HepG2 (cell line): ENCODE data around the gene CAPN15. TPM values are rescaled to one million over a fixed set of nuclear protein-coding genes. Genes with fewer than 3 reads are reported as not detected.

Experiments
- CBX2 ChIP-seq, 2 experiments: fragments of 200-600 bp in 1 of 2; sonication (generic); formaldehyde crosslinking in 1 of 2; IDR thresholded peaks; 2 replicates each; pipeline versions ENCODE4 v1.7.0 to v1.8.1; 2018 to 2022; ENCODE audit warnings: low read depth in 2 of 2, low read length in 1 of 2, mild to moderate bottlenecking in 1 of 2, missing genetic modification reagents in 1 of 2
- ESRRA ChIP-seq: sonication (generic); formaldehyde crosslinking; IDR thresholded peaks from 2 replicates; pipeline ENCODE4 v1.5.1; 2020; ENCODE audit warnings: mild to moderate bottlenecking, low read depth, missing genetic modification reagents
- GATAD1 ChIP-seq: IDR thresholded peaks from 2 replicates; pipeline ENCODE4 v1.6.1; 2016; ENCODE audit warnings: missing genetic modification reagents, missing compliant biosample characterization
- KAT8 ChIP-seq: IDR thresholded peaks from 2 replicates; pipeline ENCODE4 v1.6.1; 2016; ENCODE audit warnings: missing genetic modification reagents, missing compliant biosample characterization
- NFATC3 ChIP-seq: sonication (generic); formaldehyde crosslinking; IDR thresholded peaks from 2 replicates; pipeline ENCODE4 v1.5.1; 2020; ENCODE audit warnings: mild to moderate bottlenecking, missing genetic modification reagents
- PHF21A ChIP-seq: sonication (generic); formaldehyde crosslinking; IDR thresholded peaks from 2 replicates; pipeline ENCODE4 v1.5.0; 2020; ENCODE audit warnings: mild to moderate bottlenecking, missing genetic modification reagents
- PREB ChIP-seq: sonication (generic); formaldehyde crosslinking; IDR thresholded peaks from 2 replicates; pipeline ENCODE4 v1.4.0; 2020; ENCODE audit warnings: missing genetic modification reagents
- RARA ChIP-seq: IDR thresholded peaks from 2 replicates; pipeline ENCODE4 v1.6.1; 2016; ENCODE audit warnings: missing genetic modification reagents, missing compliant biosample characterization
- SOX6 ChIP-seq, 2 experiments: fragments of 450-650 bp in 1 of 2; sonication (generic) in 1 of 2; formaldehyde crosslinking in 1 of 2; IDR thresholded peaks; 2 replicates each; pipeline versions ENCODE4 v1.4.0 to v1.6.1; 2017 to 2020; ENCODE audit warnings: antibody characterized with exemption in 1 of 2, mild to moderate bottlenecking in 1 of 2, missing genetic modification reagents in 1 of 2
- YEATS4 ChIP-seq: sonication (generic); formaldehyde crosslinking; IDR thresholded peaks from 2 replicates; pipeline ENCODE4 v1.4.0; 2020; ENCODE audit warnings: missing genetic modification reagents, borderline replicate concordance
- ZFX ChIP-seq: sonication (generic); formaldehyde crosslinking; IDR thresholded peaks from 2 replicates; pipeline ENCODE4 v1.4.0; 2020; ENCODE audit warnings: mild to moderate bottlenecking, low read depth, missing genetic modification reagents, moderate library complexity
- ZNF232 ChIP-seq: sonication (generic); formaldehyde crosslinking; IDR thresholded peaks from 2 replicates; pipeline ENCODE4 v1.4.0; 2020; ENCODE audit warnings: missing genetic modification reagents, borderline replicate concordance
- ZNF263 ChIP-seq: sonication (generic); formaldehyde crosslinking; IDR thresholded peaks from 2 replicates; pipeline ENCODE4 v1.4.0; 2020; ENCODE audit warnings: missing genetic modification reagents
- ZNF280B ChIP-seq: sonication (generic); formaldehyde crosslinking; IDR thresholded peaks from 2 replicates; pipeline ENCODE4 v1.5.0; 2020; ENCODE audit warnings: missing genetic modification reagents, mild to moderate bottlenecking, borderline replicate concordance
- ZNF557 ChIP-seq: sonication (generic); formaldehyde crosslinking; IDR thresholded peaks from 2 replicates; pipeline ENCODE4 v1.4.0; 2020; ENCODE audit warnings: missing genetic modification reagents
- ZNF609 ChIP-seq: sonication (generic); formaldehyde crosslinking; IDR thresholded peaks from 2 replicates; pipeline ENCODE4 v1.4.0; 2020; ENCODE audit warnings: mild to moderate bottlenecking, missing genetic modification reagents, borderline replicate concordance
- ZNF773 ChIP-seq: sonication (generic); formaldehyde crosslinking; IDR thresholded peaks from 2 replicates; pipeline ENCODE4 v1.4.0; 2020; ENCODE audit warnings: missing genetic modification reagents, borderline replicate concordance
- ZNF883 ChIP-seq: sonication (generic); formaldehyde crosslinking; IDR thresholded peaks from 2 replicates; pipeline ENCODE4 v1.5.1; 2020; ENCODE audit warnings: mild to moderate bottlenecking, missing genetic modification reagents; ENCODE audit errors: not compliant biosample characterization
- polyA plus RNA-seq, 8 experiments: library from polyadenylated mRNA; depleted of rRNA in 3 of 8; stranded (reverse) in 7 of 8; unstranded in 1 of 8; fragments of >200 nt; fragmentation: Illumina TruSeq in 4 of 8; extraction: Trizol in 4 of 8; gene quantifications; 2 replicates each; pipeline versions ENCODE4 v1.2.1 to v1.2.3, GENCODE V29; 2011 to 2016; ENCODE audit warnings: low read depth in 4 of 8, missing spikeins in 1 of 8, mixed read lengths in 1 of 8; ENCODE audit not compliant: insufficient read depth in 1 of 8
- total RNA-seq, 5 experiments: library from RNA; depleted of rRNA; stranded (reverse); fragments of >200 nt; fragmentation: Illumina TruSeq; extraction: Trizol; gene quantifications; 2 replicates each; pipeline ENCODE4 v1.2.3, GENCODE V29; 2016; ENCODE audit warnings: low read depth in 1 of 5
- TF ChIP-seq, protein P1 (sequence below): IDR thresholded peaks from 2 replicates; pipeline ENCODE4 v1.6.1; 2016; ENCODE audit warnings: mild to moderate bottlenecking

CAPN15 gene
- total and polyA plus RNA-seq, 2 of the 13 experiments (the other 11 are each of a cell fraction or from before 2014, with no cell fraction given) = 14.9 to 24.5 TPM

- TF ChIP-seq ZNF263 (CRISPR knock-in tag) (peak; percentile 76), YEATS4 (CRISPR knock-in tag) (peak; percentile 73; the same call in 1 of the 2 replicates), ZNF232 (CRISPR knock-in tag) (0 out of 2 replicates have a peak, but pooled peaks have one; percentile 33), ZNF557 (CRISPR knock-in tag) (no peak), CBX2 (IDR thresholded peaks at IDR 0.05; ENCODE audit: low read depth, low read length) (no peak), CBX2 (CRISPR knock-in tag; IDR thresholded peaks at IDR 0.05; ENCODE audit: low read depth) (no peak), KAT8 (0 out of 2 replicates have a peak, but pooled peaks have one; percentile 41), PREB (CRISPR knock-in tag) (0 out of 2 replicates have a peak, but pooled peaks have one; percentile 44), ZNF773 (peak; percentile 59; the same call in 1 of the 2 replicates), ZNF609 (peak; percentile 60; the same call in 1 of the 2 replicates), PHF21A (CRISPR knock-in tag) (peak; percentile 84), ZNF883 (peak; percentile 71), SOX6 (IDR thresholded peaks at IDR 0.05) (no peak), SOX6 (CRISPR knock-in tag; IDR thresholded peaks at IDR 0.05) (no peak), ESRRA (CRISPR knock-in tag) (no peak), RARA (CRISPR knock-in tag) (peak; percentile 41; the same call in 1 of the 2 replicates), NFATC3 (CRISPR knock-in tag) (0 out of 2 replicates have a peak, but pooled peaks have one; percentile 23), GATAD1 (CRISPR knock-in tag) (peak; percentile 53; the same call in 1 of the 2 replicates), ZNF280B (CRISPR knock-in tag) (0 out of 2 replicates have a peak, but pooled peaks have one; percentile 10), ZFX (CRISPR knock-in tag) (peak; percentile 73; the same call in 1 of the 2 replicates)
- TF ChIP-seq, protein P1, sequence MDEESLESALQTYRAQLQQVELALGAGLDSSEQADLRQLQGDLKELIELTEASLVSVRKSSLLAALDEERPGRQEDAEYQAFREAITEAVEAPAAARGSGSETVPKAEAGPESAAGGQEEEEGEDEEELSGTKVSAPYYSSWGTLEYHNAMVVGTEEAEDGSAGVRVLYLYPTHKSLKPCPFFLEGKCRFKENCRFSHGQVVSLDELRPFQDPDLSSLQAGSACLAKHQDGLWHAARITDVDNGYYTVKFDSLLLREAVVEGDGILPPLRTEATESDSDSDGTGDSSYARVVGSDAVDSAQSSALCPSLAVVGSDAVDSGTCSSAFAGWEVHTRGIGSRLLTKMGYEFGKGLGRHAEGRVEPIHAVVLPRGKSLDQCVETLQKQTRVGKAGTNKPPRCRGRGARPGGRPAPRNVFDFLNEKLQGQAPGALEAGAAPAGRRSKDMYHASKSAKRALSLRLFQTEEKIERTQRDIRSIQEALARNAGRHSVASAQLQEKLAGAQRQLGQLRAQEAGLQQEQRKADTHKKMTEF (CRISPR knock-in tag) = 0 out of 2 replicates have a peak, but pooled peaks have one; percentile 55
Observed at GRCh38 chr16:533391-534123, 6.0 kb downstream of the CAPN15 start (continued).
